ENCODE measurements around the gene PCDH12.

Gene PCDH12

DNA sequence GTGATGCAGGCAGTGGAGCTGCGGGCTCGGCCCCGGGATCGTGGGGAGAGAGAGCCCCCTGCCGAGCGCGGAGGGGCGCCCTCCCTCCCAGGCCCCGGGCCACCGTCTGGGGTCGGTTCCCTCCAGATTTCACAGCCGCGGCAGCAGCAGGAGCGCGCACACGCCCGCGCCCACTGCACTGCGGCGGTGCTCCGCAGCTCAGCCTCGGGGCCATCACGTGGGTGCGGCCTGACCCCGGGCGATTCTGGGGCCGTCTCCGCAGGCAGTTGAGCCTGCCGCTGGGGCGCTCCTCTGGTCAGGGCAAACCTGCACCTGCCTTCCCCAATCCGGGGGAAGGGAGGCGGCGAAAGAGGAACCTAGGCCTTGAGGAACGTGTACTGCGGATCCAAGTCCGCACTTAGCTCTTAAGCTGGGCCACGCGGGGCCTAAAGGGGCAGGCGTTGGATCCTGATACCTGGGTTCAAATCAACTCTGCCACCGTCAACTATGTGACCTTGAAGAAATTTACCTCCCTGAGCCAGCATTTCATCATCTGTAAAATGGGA lies 43.7 kb downstream of the PCDH12 start:
- Histone ChIP-seq H3K79me2 (ENCODE audit: insufficient read depth, low read length) (no peaks in the 10 kb centered on the region), H3K4me2 (ENCODE audit: low read depth, low read length, poor library complexity, severe bottlenecking) (no peak overlapping the region), H3K9me2 (replicated peaks; ENCODE audit: low read depth, low read length) (no peaks in the 10 kb centered on the region), H3K9ac (ENCODE audit: low read depth, low read length, poor library complexity, severe bottlenecking) (no peak overlapping the region), H3K4me1 (ENCODE audit: insufficient read depth, low read length, poor library complexity, severe bottlenecking) (no peaks in the 10 kb centered on the region), H3K4me3 (ENCODE audit: low read length, poor library complexity, severe bottlenecking) (no peak overlapping the region), H3K9me3 (ENCODE audit: insufficient read depth, low read depth, low read length) (no peaks in the 10 kb centered on the region), H3K36me3 (ENCODE audit: insufficient read depth, low read length) (no peaks in the 10 kb centered on the region), H2AFZ (ENCODE audit: low read length) (no peak overlapping the region), H3F3A (ENCODE audit: low read depth) (no peaks in the 10 kb centered on the region), H3K27me3 (ENCODE audit: insufficient read depth, low read length, poor library complexity, severe bottlenecking) (no peaks in the 10 kb centered on the region), H4K20me1 (ENCODE audit: insufficient read depth, low read length, poor library complexity, severe bottlenecking) (no peaks in the 10 kb centered on the region)
- TF ChIP-seq, protein P1, sequence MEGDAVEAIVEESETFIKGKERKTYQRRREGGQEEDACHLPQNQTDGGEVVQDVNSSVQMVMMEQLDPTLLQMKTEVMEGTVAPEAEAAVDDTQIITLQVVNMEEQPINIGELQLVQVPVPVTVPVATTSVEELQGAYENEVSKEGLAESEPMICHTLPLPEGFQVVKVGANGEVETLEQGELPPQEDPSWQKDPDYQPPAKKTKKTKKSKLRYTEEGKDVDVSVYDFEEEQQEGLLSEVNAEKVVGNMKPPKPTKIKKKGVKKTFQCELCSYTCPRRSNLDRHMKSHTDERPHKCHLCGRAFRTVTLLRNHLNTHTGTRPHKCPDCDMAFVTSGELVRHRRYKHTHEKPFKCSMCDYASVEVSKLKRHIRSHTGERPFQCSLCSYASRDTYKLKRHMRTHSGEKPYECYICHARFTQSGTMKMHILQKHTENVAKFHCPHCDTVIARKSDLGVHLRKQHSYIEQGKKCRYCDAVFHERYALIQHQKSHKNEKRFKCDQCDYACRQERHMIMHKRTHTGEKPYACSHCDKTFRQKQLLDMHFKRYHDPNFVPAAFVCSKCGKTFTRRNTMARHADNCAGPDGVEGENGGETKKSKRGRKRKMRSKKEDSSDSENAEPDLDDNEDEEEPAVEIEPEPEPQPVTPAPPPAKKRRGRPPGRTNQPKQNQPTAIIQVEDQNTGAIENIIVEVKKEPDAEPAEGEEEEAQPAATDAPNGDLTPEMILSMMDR (conservative IDR thresholded peaks at IDR 0.05; ENCODE audit: low read length), result no peak
- no peak for TF ChIP-seq EZH2phosphoT487 (IDR thresholded peaks at IDR 0.05; ENCODE audit: borderline replicate concordance)

DNA sequence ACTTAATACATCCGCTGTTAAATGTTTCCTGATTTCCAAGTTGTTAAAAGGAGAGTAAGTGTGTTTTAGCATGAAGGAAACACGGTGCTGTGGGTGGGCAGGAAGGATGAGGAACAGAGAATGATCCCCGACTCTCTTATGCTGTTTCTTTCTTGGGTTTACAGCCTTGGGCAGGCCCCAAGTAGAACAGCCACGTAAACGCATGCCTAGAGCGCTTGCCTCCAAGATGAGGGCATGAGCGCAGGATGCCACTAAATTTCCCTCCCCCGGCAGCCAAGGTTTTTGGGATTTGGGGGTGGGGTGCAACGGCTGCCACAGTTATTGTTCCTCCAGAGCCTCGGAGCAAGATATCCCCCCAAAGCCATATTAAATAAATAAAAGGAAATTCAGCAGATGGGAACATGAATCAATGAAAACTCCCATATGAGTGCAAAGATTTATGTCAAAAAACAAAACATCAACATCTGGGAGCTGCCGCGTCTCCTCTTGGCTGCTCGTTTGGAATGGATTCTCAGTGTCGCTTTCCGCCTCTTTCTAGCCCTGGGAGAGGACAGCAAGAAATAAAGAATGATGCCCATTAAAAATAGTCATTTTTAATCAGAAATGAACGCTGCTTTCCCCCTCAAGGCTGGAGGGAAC lies 44.3 kb downstream of the PCDH12 start:
- Histone ChIP-seq H2AFZ (ENCODE audit: low read length) (no peak overlapping the region), H3K4me2 (ENCODE audit: low read depth, low read length, poor library complexity, severe bottlenecking) (no peak overlapping the region), H4K20me1 (ENCODE audit: insufficient read depth, low read length, poor library complexity, severe bottlenecking) (no peaks in the 10 kb centered on the region), H3K4me3 (ENCODE audit: low read length, poor library complexity, severe bottlenecking) (no peak overlapping the region), H3K9me3 (ENCODE audit: insufficient read depth, low read depth, low read length) (no peaks in the 10 kb centered on the region), H3K4me1 (ENCODE audit: insufficient read depth, low read length, poor library complexity, severe bottlenecking) (no peaks in the 10 kb centered on the region), H3F3A (ENCODE audit: low read depth) (no peaks in the 10 kb centered on the region), H3K27me3 (ENCODE audit: insufficient read depth, low read length, poor library complexity, severe bottlenecking) (no peaks in the 10 kb centered on the region), H3K79me2 (ENCODE audit: insufficient read depth, low read length) (no peaks in the 10 kb centered on the region), H3K9me2 (replicated peaks; ENCODE audit: low read depth, low read length) (no peaks in the 10 kb centered on the region), H3K9ac (ENCODE audit: low read depth, low read length, poor library complexity, severe bottlenecking) (no peak overlapping the region), H3K36me3 (ENCODE audit: insufficient read depth, low read length) (no peaks in the 10 kb centered on the region)
- no peak for TF ChIP-seq EZH2phosphoT487 (IDR thresholded peaks at IDR 0.05; ENCODE audit: borderline replicate concordance)
- TF ChIP-seq, protein P1 (conservative IDR thresholded peaks at IDR 0.05; ENCODE audit: low read length), result no peak

DNA sequence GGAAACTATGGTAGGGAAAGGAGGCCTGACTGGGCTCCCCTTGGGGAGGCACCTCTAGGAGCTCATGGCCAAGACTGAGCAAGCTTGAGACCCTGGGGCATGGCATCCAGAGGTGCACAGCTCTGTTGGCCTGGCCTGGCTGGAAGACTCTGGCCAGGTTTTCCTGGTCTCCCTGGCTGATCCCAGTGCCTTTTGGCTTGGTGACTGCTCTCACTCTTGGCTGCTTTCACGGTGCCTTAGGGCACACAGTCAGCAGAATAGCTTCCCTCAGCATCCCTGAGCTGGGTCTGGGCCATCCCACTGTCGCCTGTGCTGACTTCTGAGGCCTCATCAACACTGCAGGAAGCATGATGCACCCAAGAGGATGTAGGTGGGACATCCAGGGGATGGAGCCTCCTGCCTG lies 47.7 kb downstream of the PCDH12 start:
- TF ChIP-seq, protein P1 (conservative IDR thresholded peaks at IDR 0.05; ENCODE audit: low read length), result no peak
- TF ChIP-seq EZH2phosphoT487 (IDR thresholded peaks at IDR 0.05; ENCODE audit: borderline replicate concordance), result no peak
- no peaks in the 10 kb centered on the region for H3K9me2 ChIP-seq (replicated peaks; ENCODE audit: low read depth, low read length)

More for the DNA sequence above, 47.7 kb downstream of the PCDH12 start:
- Histone ChIP-seq H3K4me2 (ENCODE audit: low read depth, low read length, poor library complexity, severe bottlenecking) (no peak overlapping the region), H3K4me3 (ENCODE audit: low read length, poor library complexity, severe bottlenecking) (no peak overlapping the region), H3K36me3 (ENCODE audit: insufficient read depth, low read length) (no peaks in the 10 kb centered on the region), H4K20me1 (ENCODE audit: insufficient read depth, low read length, poor library complexity, severe bottlenecking) (no peaks in the 10 kb centered on the region), H3F3A (ENCODE audit: low read depth) (no peaks in the 10 kb centered on the region), H3K9ac (ENCODE audit: low read depth, low read length, poor library complexity, severe bottlenecking) (no peak overlapping the region), H2AFZ (ENCODE audit: low read length) (no peak overlapping the region), H3K27me3 (ENCODE audit: insufficient read depth, low read length, poor library complexity, severe bottlenecking) (no peaks in the 10 kb centered on the region), H3K4me1 (ENCODE audit: insufficient read depth, low read length, poor library complexity, severe bottlenecking) (no peaks in the 10 kb centered on the region), H3K9me3 (ENCODE audit: insufficient read depth, low read depth, low read length) (no peaks in the 10 kb centered on the region), H3K79me2 (ENCODE audit: insufficient read depth, low read length) (no peaks in the 10 kb centered on the region)

All from Loucy (cell line).